Activated CD8-positive, alpha-beta T cell treated with anti-CD3 and anti-CD28 coated beads for 36 hours (primary cell): ENCODE data around the gene SRPRB. TPM values are rescaled to one million over a fixed set of nuclear protein-coding genes. Genes with fewer than 3 reads are reported as not detected.

ENCODE experiments used
- ATAC-seq: fragments of 200-7000 bp; cut with Tn5 transposase; one replicate; pipeline ENCODE4 v1.10.0; 2021; ENCODE audit warnings: mild to moderate bottlenecking, moderate library complexity
- CTCF ChIA-PET: fragments of 350-600 bp; sonication (Branson Sonifier 250); formaldehyde crosslinking; loops from one replicate; lab custom pipeline; 2021; ENCODE audit warnings: antibody characterized with exemption; lab: Charles Lee
- POLR2A ChIA-PET: fragments of 350-600 bp; sonication (Branson Sonifier 250); formaldehyde crosslinking; loops from one replicate; lab custom pipeline; 2021; ENCODE audit warnings: antibody characterized with exemption; lab: Charles Lee
- DNase-seq: peaks from one replicate; pipeline ENCODE4 v3.0.0-alpha.2; 2020
- H3K27ac Mint-ChIP-seq: one replicate; pipeline ENCODE4 v1.8.0; 2021; ENCODE audit warnings: mild to moderate bottlenecking, mixed read lengths
- H3K27me3 Mint-ChIP-seq: one replicate; pipeline ENCODE4 v1.8.0; 2021; ENCODE audit warnings: mixed read lengths
- H3K36me3 Mint-ChIP-seq: one replicate; pipeline ENCODE4 v1.8.0; 2021; ENCODE audit warnings: low read depth, mixed read lengths
- H3K4me1 Mint-ChIP-seq: one replicate; pipeline ENCODE4 v1.8.0; 2021; ENCODE audit warnings: low read depth, mixed read lengths
- H3K4me3 Mint-ChIP-seq: one replicate; pipeline ENCODE4 v1.8.0; 2021; ENCODE audit warnings: mild to moderate bottlenecking, moderate library complexity, mixed read lengths
- H3K9me3 Mint-ChIP-seq: one replicate; pipeline ENCODE4 v1.8.0; 2021; ENCODE audit warnings: mixed read lengths
- intact Hi-C: fragments of 100-400 bp; cut with micrococcal nuclease; formaldehyde crosslinking; loops from one replicate; pipeline ENCODE4 v1.10.0; 2022
- total RNA-seq, 2 experiments: library from RNA; stranded (reverse); gene quantifications; one replicate each; pipeline ENCODE4 v1.2.3, GENCODE V29; 2021
- TF ChIP-seq, protein P1 (sequence below): fragments of 200-600 bp; IDR thresholded peaks from one replicate; pipeline ENCODE4 v1.8.0; 2022; ENCODE audit warnings: antibody characterized with exemption, mild to moderate bottlenecking

SRPRB gene
- total RNA-seq, 2 experiments from 2014 or later = 63.8 to 65.8 TPM

DNA sequence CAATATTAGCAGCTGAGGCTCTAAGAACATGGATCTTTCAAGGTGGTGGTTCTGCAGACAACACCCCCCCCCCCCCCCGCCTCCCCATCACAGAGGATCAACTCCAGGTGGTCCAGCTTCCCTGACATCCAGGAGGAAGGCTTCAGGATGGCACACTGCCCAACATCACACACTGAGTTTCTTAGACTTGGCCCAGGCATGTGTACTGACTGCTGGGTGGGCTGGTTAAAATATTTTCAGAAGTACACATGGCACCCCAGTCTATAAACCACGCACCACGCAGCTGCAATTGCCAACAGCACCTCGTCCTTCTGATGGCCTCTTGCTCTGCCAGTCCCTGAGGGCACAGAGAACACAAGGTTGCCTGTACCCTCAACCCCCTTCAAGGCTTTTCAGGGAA, 22.1 kb downstream of the SRPRB start:
- ATAC-seq (no peak), DNase-seq (no peak)
- TF ChIP-seq, protein P1, sequence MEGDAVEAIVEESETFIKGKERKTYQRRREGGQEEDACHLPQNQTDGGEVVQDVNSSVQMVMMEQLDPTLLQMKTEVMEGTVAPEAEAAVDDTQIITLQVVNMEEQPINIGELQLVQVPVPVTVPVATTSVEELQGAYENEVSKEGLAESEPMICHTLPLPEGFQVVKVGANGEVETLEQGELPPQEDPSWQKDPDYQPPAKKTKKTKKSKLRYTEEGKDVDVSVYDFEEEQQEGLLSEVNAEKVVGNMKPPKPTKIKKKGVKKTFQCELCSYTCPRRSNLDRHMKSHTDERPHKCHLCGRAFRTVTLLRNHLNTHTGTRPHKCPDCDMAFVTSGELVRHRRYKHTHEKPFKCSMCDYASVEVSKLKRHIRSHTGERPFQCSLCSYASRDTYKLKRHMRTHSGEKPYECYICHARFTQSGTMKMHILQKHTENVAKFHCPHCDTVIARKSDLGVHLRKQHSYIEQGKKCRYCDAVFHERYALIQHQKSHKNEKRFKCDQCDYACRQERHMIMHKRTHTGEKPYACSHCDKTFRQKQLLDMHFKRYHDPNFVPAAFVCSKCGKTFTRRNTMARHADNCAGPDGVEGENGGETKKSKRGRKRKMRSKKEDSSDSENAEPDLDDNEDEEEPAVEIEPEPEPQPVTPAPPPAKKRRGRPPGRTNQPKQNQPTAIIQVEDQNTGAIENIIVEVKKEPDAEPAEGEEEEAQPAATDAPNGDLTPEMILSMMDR = no peak
- CTCF ChIA-PET = no interaction called here
- Mint-ChIP-seq H3K4me1 (no peaks in the 10 kb centered on the region), H3K9me3 (no peaks in the 10 kb centered on the region), H3K4me3 (no peak overlapping the region), H3K36me3 (peaks cover 36% of the 10 kb centered on the region), H3K27me3 (no peaks in the 10 kb centered on the region), H3K27ac (no peak overlapping the region)
- POLR2A ChIA-PET = no interaction called here
- intact Hi-C loops = no loop called here

DNA sequence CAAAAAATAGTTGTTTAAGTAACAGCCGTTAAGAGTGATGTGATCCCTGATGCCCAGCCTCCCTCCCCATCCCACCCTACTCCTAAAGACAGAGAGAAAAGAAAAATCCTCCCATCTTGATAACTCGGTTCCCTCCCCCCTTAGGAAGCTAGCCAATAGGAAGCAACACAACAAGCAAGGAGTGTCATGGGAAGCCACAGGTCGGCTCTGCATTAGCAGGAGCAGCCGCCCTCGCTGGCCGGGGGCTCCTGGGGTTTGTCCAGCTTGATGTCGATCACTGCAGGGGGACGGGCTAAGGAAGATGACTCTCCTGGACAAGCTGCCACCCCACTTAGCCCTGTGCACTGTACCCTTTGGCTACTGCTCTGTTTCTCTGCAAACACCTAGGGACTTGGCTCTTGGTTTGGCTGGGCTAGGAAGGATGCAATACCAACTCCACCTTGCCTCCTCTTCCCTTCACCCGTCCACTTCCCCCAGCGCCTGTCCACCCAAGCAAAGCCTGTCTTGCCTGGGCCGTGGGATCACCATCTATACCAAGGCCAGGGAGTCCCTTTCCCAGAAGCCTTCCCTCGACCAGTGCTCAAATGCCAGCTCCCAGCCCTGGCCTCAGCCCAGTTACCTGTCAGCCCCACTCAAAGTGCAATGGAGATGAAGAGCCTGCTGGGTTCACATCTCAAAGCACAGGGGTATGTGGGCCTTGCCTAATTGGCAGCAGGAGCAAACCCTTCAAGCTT, 23.1 kb downstream of the SRPRB start:
- no peaks in the 10 kb centered on the region for H3K27me3 Mint-ChIP-seq
- ATAC-seq = no peak
- intact Hi-C loops = no loop called here
- TF ChIP-seq, protein P1 = no peak
- ChIA-PET POLR2A (no interaction called here), CTCF (interaction anchor here (0.8 kb wide), 1 partner anchor 9 kb away, joined by 3 read pairs; no protein-coding TSS in a partner anchor)
- no peak for DNase-seq
- no peaks in the 10 kb centered on the region for H3K9me3 Mint-ChIP-seq
- peaks cover 27% of the 10 kb centered on the region for H3K36me3 Mint-ChIP-seq
- no peak overlapping the region for H3K27ac Mint-ChIP-seq
- no peaks in the 10 kb centered on the region for H3K4me1 Mint-ChIP-seq
- H3K4me3 Mint-ChIP-seq = no peak overlapping the region

DNA sequence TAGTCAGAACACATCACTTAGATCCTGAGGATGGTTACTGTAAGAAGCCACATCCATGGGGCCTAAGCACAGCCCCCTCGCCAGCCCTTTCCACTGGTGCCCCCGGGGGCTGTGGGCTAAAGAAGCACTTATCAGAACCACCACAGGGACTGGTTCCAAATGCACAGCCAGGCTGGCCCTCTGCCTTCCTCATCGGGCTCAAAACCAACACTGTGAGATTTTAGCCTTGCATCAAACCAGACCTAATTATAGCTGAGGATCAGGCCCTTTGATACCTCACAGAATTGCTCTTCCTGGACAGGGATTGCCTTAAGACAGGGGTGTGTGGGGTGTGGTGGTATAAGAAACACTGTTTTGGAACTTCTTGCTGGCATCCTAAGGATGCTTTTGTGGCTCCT, 23.7 kb downstream of the SRPRB start:
- CTCF ChIA-PET = interaction anchor here (0.8 kb wide), 1 partner anchor 9 kb away, joined by 3 read pairs; no protein-coding TSS in a partner anchor
- ATAC-seq (no peak), DNase-seq (no peak)
- TF ChIP-seq, protein P1 = no peak
- Mint-ChIP-seq H3K4me1 (no peaks in the 10 kb centered on the region), H3K27ac (no peak overlapping the region), H3K36me3 (peaks cover 21% of the 10 kb centered on the region), H3K27me3 (no peaks in the 10 kb centered on the region), H3K9me3 (no peaks in the 10 kb centered on the region), H3K4me3 (no peak overlapping the region)
- POLR2A ChIA-PET = no interaction called here
- intact Hi-C loops = no loop called here

DNA sequence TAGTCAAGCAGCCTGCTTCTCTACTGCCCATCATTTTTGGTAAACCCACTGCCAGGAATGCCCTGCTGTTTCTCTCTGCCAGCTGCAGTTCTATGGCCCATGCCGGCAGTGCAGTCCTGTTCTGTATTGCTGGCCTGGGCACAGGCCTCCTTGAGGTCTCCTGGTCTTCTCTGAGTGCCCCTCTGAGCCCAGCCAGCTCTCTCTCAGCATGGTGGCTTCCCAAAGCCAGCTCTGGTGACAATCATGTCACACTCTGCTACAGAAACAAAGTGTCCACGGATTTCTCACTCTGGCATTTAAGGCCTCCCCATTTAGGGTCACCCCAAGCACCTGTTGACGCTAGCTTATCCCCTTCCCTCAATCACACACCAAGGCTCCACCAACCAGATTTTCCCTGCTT, 24.5 kb downstream of the SRPRB start:
- Mint-ChIP-seq H3K9me3 (no peaks in the 10 kb centered on the region), H3K27me3 (no peaks in the 10 kb centered on the region), H3K4me1 (no peaks in the 10 kb centered on the region), H3K36me3 (peaks cover 17% of the 10 kb centered on the region), H3K27ac (no peak overlapping the region), H3K4me3 (no peak overlapping the region)
- ChIA-PET CTCF (no interaction called here), POLR2A (no interaction called here)
- no peak for DNase-seq
- TF ChIP-seq, protein P1 = no peak
- no peak for ATAC-seq
- intact Hi-C loops = no loop called here

DNA sequence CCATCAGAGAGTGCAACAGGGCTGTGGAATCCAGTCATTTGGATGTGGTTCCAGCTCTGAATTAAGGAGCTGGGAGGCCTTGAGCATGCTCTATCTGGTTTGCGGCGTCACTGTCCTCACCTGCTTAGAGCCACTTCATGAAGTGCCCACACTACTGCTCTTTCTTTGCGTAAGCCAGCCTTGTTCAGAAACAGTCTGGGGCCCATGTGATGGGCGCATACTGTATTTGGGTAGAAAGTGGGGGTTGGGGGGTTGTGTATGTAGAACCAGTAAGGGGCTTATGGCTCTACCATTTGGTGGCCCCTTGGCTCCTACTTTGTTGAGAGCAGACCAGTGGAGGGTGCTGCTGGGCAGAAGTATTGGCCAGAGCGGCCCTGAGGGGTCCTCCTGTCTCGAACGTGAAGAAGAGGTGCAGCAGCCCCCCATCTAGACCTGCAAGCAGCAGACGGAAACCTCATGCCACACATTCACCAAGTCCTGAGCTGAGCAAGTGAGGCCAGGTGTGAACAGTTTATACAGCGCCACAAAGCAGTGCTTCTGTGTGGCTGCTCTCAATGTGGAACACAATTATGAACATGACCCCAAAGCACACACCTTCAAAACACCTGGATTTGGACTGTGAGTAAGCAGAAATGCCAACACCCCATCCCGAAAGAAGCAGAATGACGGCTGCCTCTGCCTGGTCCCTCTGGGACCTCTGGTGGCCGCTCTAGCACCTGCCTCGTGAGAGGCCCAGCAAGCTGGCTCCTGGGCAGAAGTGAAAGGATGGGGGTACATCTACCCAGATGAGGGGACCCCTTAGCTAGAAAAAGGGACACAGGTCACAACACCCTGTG, 26.6 kb downstream of the SRPRB start:
- H3K9me3 Mint-ChIP-seq = no peaks in the 10 kb centered on the region
- no peak for ATAC-seq
- H3K4me1 Mint-ChIP-seq = no peaks in the 10 kb centered on the region
- intact Hi-C loops = no loop called here
- TF ChIP-seq, protein P1 = no peak
- POLR2A ChIA-PET = no interaction called here
- CTCF ChIA-PET = no interaction called here
- DNase-seq = no peak
- no peaks in the 10 kb centered on the region for H3K27me3 Mint-ChIP-seq
- H3K27ac Mint-ChIP-seq = no peak overlapping the region
- H3K4me3 Mint-ChIP-seq = no peak overlapping the region
- peaks cover under 1% of the 10 kb centered on the region for H3K36me3 Mint-ChIP-seq
